Stimulated activated CD4-positive, alpha-beta T cell treated with anti-CD3 and anti-CD28 coated beads, Interleukin-2, amount 100 ng/mL, for 24 hours (primary cell): ENCODE data around the gene CRYBA2.

Experiments
- DNase-seq, 2 donors: peaks; one replicate each; pipeline ENCODE4 v3.0.0-alpha.2; 2020

The CRYBA2 gene

GRCh38 chr2:218993345-218994315, at the start of gene CRYBA2:
Gene CRYBA2, minus strand, starts transcription at chr2:218993422. Its CDS starts 246 bp downstream, at chr2:218993176.
- DNase-seq = peak in 1 of 2 donors; percentile 46

GRCh38 chr2:219042750-219043149, 49.5 kb upstream of the CRYBA2 start:
- no peak for DNase-seq

GRCh38 chr2:219042157-219042556, 48.9 kb upstream of the CRYBA2 start:
- DNase-seq = no peak

- DNase-seq = peak; percentile 39 to 53
Measured at GRCh38 chr2:219041252-219041651, 48.0 kb upstream of the CRYBA2 start, which contains the start of gene CFAP65. Gene CFAP65, minus strand, starts transcription at chr2:219041516. Its CDS starts 2,468 bp downstream, at chr2:219039048.

- no peak for DNase-seq
Measured at GRCh38 chr2:219038600-219038999, 45.4 kb upstream of the CRYBA2 start.

- DNase-seq = no peak
Measured at GRCh38 chr2:219037783-219038499, 44.7 kb upstream of the CRYBA2 start.

GRCh38 chr2:219035942-219036341, 42.7 kb upstream of the CRYBA2 start:
- DNase-seq = no peak

- DNase-seq = no peak
Measured at GRCh38 chr2:219034823-219035222, 41.6 kb upstream of the CRYBA2 start.

GRCh38 chr2:219032051-219032745, 39.0 kb upstream of the CRYBA2 start:
- DNase-seq = no peak

GRCh38 chr2:219031005-219031738, 38.0 kb upstream of the CRYBA2 start:
- no peak for DNase-seq

- DNase-seq = no peak
Measured at GRCh38 chr2:219030177-219030940, 37.1 kb upstream of the CRYBA2 start.

- peak; percentile 81 to 82 for DNase-seq
Measured at GRCh38 chr2:219029829-219030165, 36.6 kb upstream of the CRYBA2 start.

- DNase-seq = no peak
Measured at GRCh38 chr2:219028996-219029828, 36.0 kb upstream of the CRYBA2 start.

- no peak for DNase-seq
Measured at GRCh38 chr2:219028141-219028540, 34.9 kb upstream of the CRYBA2 start.

- DNase-seq = no peak
Measured at GRCh38 chr2:219027511-219028055, 34.4 kb upstream of the CRYBA2 start.

GRCh38 chr2:219026946-219027345, 33.7 kb upstream of the CRYBA2 start:
- no peak for DNase-seq

GRCh38 chr2:219025637-219026585, 32.7 kb upstream of the CRYBA2 start:
- no peak for DNase-seq

GRCh38 chr2:219024059-219024458, 30.8 kb upstream of the CRYBA2 start:
- no peak for DNase-seq

- no peak for DNase-seq
Measured at GRCh38 chr2:219023045-219023605, 29.9 kb upstream of the CRYBA2 start.
